ENCODE data around the gene PHLDB2. TPM values are rescaled to one million over a fixed set of nuclear protein-coding genes. Genes with fewer than 3 reads are reported as not detected.
A peak's percentile ranks its signal among the peaks of the same experiment; 100 is the strongest.

PHLDB2 gene
- total RNA-seq, 4 donors from 2014 or later: 56.9 to 108 (median 68.7) TPM

DNA sequence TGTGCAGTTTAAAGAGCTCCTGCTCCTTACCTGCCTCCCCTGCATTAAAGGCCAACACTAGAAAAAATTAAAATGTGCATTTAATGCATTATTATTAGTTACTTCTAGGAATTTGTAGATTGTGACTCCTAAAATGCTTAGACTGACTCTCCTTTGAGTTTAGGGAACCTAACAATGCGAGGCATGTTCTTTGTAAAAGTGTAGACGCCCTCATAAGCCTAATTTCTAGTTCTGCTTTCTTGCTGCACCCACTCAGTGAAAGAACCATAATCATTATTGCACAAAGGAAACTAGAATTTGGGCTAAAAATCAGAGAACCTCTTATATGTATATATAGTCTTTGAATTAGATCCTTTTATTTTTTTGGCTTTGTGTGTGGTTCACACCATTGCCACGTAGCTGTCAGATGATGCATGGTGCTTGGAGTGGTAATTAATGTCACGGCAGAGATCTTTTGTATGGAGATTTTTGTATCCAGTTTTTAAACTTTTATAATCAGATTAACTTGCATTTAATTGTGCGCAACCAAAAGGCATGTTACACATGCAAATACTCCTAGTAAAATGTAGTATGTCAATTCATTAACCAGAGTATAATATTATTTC lies 120.5 kb downstream of the PHLDB2 start:
- no peak for DNase-seq
- no peaks in the 10 kb centered on the region for H3K36me3 ChIP-seq
- intact Hi-C loops (cut with DNase I; ENCODE audit: low total_unique reads): no loop called here
- H3K27me3 ChIP-seq: no peaks in the 10 kb centered on the region
- H3K9me3 ChIP-seq: no peaks in the 10 kb centered on the region
- H3K4me1 ChIP-seq: peaks cover 0 to 16% of the 10 kb centered on the region in 2 donors
- peak overlapping the region; percentile 77 to 88 for H3K4me3 ChIP-seq
- peak overlapping the region; percentile 86 to 91 for H3K27ac ChIP-seq
- TF ChIP-seq, protein P1, sequence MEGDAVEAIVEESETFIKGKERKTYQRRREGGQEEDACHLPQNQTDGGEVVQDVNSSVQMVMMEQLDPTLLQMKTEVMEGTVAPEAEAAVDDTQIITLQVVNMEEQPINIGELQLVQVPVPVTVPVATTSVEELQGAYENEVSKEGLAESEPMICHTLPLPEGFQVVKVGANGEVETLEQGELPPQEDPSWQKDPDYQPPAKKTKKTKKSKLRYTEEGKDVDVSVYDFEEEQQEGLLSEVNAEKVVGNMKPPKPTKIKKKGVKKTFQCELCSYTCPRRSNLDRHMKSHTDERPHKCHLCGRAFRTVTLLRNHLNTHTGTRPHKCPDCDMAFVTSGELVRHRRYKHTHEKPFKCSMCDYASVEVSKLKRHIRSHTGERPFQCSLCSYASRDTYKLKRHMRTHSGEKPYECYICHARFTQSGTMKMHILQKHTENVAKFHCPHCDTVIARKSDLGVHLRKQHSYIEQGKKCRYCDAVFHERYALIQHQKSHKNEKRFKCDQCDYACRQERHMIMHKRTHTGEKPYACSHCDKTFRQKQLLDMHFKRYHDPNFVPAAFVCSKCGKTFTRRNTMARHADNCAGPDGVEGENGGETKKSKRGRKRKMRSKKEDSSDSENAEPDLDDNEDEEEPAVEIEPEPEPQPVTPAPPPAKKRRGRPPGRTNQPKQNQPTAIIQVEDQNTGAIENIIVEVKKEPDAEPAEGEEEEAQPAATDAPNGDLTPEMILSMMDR (IDR thresholded peaks at IDR 0.05): no peak

DNA sequence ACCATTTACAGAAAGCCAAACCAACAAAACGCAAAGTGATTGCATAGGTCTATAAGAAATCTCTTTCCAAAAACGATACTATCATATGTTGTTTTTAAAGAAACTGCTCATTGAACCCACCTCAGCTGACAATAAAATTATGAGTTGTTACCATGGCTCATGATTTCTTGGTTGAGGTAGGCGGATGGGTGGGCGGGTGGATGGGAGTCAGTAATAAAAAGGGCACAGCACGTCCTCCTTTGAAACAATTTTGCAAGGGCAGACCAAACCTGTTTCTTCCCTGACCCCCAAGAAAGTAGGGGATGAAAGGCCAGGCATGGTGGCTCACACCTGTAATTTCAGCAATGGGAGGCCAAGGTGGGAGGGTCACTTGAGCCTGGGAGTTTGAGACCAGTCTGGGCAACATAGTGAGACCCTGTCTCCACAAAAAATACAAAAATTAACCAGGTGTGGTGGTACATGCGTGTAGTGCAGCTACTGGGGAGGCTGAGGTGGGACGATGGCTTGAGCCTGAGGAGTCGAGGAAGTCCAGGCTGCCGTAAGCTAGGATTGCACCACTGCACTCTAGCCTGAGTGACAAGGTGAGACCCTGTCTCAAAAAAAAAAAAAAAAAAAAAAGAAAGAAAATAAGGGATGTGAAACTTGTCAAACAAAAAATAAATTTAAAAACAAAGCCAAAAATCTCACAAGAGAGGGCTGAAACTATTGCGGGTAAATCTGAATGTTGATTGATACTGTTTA lies 121.8 kb downstream of the PHLDB2 start:
- Histone ChIP-seq H3K4me1 (peaks cover 0 to 16% of the 10 kb centered on the region in 2 donors), H3K27me3 (no peaks in the 10 kb centered on the region), H3K27ac (no peak overlapping the region), H3K9me3 (no peaks in the 10 kb centered on the region), H3K4me3 (no peak overlapping the region), H3K36me3 (no peaks in the 10 kb centered on the region)
- intact Hi-C loops (cut with DNase I; ENCODE audit: low total_unique reads): no loop called here
- DNase-seq: no peak
- no peak for TF ChIP-seq POLR2A (IDR thresholded peaks at IDR 0.05)
- TF ChIP-seq, protein P1 (IDR thresholded peaks at IDR 0.05): no peak

DNA sequence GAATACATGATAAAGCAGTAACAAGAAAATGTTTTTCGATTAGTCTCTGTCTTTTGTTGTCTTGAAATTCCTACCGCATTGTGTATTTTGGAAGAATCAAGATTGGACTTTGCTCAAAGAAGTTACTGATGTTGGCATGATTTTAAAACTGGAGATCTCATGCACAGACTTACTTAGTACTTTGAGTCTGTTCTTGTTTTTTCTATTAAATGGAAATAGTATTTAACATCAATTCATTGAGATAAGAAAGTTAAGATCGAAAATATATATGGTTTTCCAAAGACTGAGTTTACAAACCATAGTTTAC lies 122.3 kb downstream of the PHLDB2 start:
- Histone ChIP-seq H3K4me1 (peaks cover 0 to 16% of the 10 kb centered on the region in 2 donors), H3K36me3 (no peaks in the 10 kb centered on the region), H3K4me3 (no peak overlapping the region), H3K9me3 (no peaks in the 10 kb centered on the region), H3K27ac (no peak overlapping the region), H3K27me3 (no peaks in the 10 kb centered on the region)
- intact Hi-C loops (cut with DNase I; ENCODE audit: low total_unique reads): no loop called here
- no peak for TF ChIP-seq POLR2A (IDR thresholded peaks at IDR 0.05)
- TF ChIP-seq, protein P1 (IDR thresholded peaks at IDR 0.05): no peak
- DNase-seq: no peak

DNA sequence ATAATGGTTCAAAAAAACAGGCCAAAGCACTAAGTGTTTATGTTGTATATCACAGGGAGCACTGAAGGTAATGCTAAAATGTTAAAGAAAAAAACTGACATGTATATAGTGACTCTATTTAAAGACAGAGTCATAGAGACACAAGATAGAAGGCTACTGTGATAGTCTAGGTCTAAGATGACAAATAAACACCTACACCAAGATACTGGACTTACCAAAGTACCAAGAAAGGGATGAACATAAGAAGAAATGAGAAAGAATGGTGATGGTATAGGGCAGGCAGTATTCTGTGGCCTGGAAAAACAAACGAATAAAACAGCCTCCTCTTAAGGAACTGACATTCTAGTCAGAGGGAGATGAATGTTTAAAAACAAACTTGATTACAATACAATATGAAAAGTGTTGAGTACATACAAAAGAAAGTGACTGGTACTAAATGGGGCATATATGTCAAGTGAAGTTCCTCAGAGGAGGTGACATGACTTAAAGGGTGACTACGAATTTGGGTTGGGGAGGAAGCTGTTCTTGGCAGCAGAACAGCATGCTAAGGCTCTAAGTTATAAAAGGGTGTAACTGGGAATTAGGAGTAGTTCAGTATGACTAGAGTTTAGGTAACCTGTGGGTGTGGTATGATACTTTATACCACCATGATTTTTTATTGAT lies 125.7 kb downstream of the PHLDB2 start:
- Histone ChIP-seq H3K27me3 (no peaks in the 10 kb centered on the region), H3K27ac (no peak overlapping the region), H3K9me3 (no peaks in the 10 kb centered on the region), H3K4me3 (no peak overlapping the region), H3K4me1 (peaks cover 0 to 16% of the 10 kb centered on the region in 2 donors), H3K36me3 (no peaks in the 10 kb centered on the region)
- intact Hi-C loops (cut with DNase I; ENCODE audit: low total_unique reads): no loop called here
- no peak for DNase-seq
- no peak for TF ChIP-seq POLR2A (IDR thresholded peaks at IDR 0.05)
- TF ChIP-seq, protein P1 (IDR thresholded peaks at IDR 0.05): no peak

DNA sequence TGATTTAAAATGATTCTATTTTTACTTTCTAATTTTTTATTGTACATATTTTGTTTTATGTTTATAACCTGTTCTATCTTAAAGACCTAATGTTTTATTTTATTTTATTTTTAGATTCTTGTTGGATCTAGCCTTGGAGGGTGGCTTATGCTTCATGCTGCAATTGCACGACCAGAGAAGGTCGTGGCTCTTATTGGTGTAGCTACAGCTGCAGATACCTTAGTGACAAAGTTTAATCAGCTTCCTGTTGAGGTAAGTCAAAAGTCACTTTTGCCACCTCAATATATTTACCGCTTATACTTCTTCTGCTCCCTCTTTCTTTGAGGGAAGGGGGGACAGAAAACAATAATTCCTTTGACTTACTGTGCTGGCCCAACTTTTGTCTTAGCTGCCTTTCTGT lies 127.7 kb downstream of the PHLDB2 start:
- TF ChIP-seq, protein P1 (IDR thresholded peaks at IDR 0.05): no peak
- no peak for TF ChIP-seq POLR2A (IDR thresholded peaks at IDR 0.05)
- intact Hi-C loops (cut with DNase I; ENCODE audit: low total_unique reads): no loop called here
- no peaks in the 10 kb centered on the region for H3K36me3 ChIP-seq
- H3K4me1 ChIP-seq: peaks cover 0 to 6% of the 10 kb centered on the region in 2 donors
- no peak for DNase-seq
- H3K4me3 ChIP-seq: no peak overlapping the region
- no peak overlapping the region for H3K27ac ChIP-seq
- H3K9me3 ChIP-seq: no peaks in the 10 kb centered on the region
- no peaks in the 10 kb centered on the region for H3K27me3 ChIP-seq

Data from uterus (tissue), 4 donors.